Measurements from ENCODE around the gene NRSN2.
A peak's percentile ranks its signal among the peaks of the same experiment; 100 is the strongest.

Gene NRSN2

DNA sequence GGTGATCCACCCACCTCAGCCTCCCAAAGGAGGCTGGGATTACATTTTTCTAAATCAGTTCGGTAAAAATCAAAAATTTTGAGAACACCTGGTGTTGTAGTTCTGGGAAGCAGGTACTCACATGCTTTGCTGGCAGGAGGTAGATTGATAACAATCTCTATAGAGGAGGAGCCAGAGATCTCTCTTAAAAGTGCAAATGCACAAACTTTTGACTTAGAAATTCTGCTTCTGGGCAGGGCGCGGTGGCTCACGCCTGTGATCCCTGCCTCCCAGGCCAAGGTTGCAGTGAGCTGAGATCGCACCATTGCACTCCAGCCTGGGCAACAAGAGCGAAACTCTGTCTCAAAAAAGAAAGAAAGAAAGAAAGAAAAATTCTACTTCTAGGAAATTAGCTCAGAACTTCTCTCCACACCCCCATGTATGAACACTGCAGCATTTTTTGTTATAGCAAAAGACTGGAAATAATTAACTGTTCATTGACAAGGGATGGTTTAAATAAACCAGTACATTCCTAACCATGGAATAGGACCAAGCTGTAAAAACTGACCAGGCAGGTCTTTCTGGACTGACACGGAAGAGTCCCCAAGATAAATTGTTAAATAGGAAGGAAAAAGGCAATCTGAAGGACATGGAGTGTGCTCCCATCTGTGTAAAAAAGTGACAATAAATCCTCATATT is 19.3 kb downstream of the NRSN2 start:
- Histone ChIP-seq H3K9me3 (ENCODE audit: insufficient read depth, low read depth, low read length) (peaks cover 2% of the 10 kb centered on the region), H3K27ac (ENCODE audit: low read depth, low read length) (peak overlapping the region; percentile 66), H3K4me3 (ENCODE audit: low read depth, low read length) (no peak overlapping the region), H3K79me1 (ENCODE audit: low read length) (peaks cover 26% of the 10 kb centered on the region), H3K9ac (ENCODE audit: low read length) (no peak overlapping the region), H2BK120ac (ENCODE audit: insufficient read depth, low read length, poor library complexity) (no peak overlapping the region), H4K12ac (ENCODE audit: low read depth, low read length) (no peak overlapping the region), H2BK5ac (ENCODE audit: low read depth, low read length, poor library complexity) (no peak overlapping the region), H4K8ac (ENCODE audit: low read depth, low read length) (no peak overlapping the region), H3K4me2 (ENCODE audit: low read length) (peak overlapping the region; percentile 11), H4K91ac (ENCODE audit: low read depth, low read length) (no peak overlapping the region), H3K27me3 (ENCODE audit: insufficient read depth, low read length) (no peaks in the 10 kb centered on the region), H3K23ac (ENCODE audit: low read length) (no peak overlapping the region), H3K4me1 (ENCODE audit: control insufficient read depth in 1 of 2, insufficient read depth in 2 of 2, low read length in 2 of 2) (peaks cover 30 to 37% of the 10 kb centered on the region in 2 experiments), H3K4ac (ENCODE audit: low read depth, low read length) (no peak overlapping the region), H2AFZ (ENCODE audit: insufficient read depth, low read length, poor library complexity) (no peak overlapping the region), H3K14ac (ENCODE audit: low read length) (no peak overlapping the region), H3K18ac (ENCODE audit: low read length) (no peak overlapping the region), H3K79me2 (ENCODE audit: control insufficient read depth, insufficient read depth, low read length, poor library complexity) (peaks cover 1% of the 10 kb centered on the region), H2BK12ac (ENCODE audit: low read length) (no peak overlapping the region), H3K36me3 (ENCODE audit: control insufficient read depth in 1 of 2, insufficient read depth in 2 of 2, low read length in 2 of 2) (no peaks in the 10 kb centered on the region), H2AK5ac (ENCODE audit: low read length) (no peak overlapping the region)
- peak; percentile 90 to 92 for DNase-seq
- WGBS (ENCODE audit: extremely low coverage, insufficient coverage, insufficient read length), result no CpG with 5 or more reads among the region's 7 CpGs

DNA sequence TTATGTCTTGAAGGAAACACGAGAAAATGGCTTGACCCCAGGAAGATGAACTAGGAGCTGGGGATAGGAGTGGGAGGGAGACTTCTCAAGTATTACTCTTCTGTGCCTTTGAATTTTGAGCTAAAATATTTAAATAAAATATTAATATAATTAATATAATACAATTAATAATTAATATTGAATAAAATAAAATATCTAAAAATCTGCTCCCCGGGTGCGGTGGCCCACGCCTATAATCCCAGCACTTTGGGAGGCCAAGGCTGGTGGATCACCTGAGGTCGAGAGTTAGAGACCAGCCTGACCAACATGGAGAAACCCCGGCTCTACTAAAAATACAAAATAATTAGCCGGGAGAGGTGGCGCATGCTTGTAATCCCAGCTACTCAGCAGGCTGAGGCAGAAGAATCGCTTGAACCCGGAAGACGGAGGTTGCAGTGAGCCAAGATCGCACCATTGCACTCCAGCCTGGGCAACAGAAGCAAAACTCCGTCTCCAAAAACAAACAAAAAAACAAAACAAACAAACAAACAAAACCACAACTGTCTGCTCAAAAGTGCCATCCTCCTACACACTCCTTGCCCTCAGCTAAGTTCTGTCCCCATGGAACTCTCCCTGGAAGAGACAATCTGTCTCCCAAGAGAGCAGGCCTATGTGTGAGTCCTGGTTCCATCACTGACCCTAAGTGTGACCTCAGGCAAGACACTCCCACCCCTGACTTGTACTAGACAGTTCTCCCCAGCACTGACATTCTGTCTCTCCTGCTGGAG is 20.0 kb downstream of the NRSN2 start:
- Histone ChIP-seq H3K4ac (ENCODE audit: low read depth, low read length) (no peak overlapping the region), H3K4me2 (ENCODE audit: low read length) (peak overlapping the region; percentile 11), H3K4me1 (ENCODE audit: control insufficient read depth in 1 of 2, insufficient read depth in 2 of 2, low read length in 2 of 2) (peaks cover 36 to 44% of the 10 kb centered on the region in 2 experiments)

GRCh38 chr20:367486-367887 is 20.6 kb downstream of the NRSN2 start:
- Histone ChIP-seq H3K9me3 (ENCODE audit: insufficient read depth, low read depth, low read length) (peaks cover 2% of the 10 kb centered on the region), H3K4ac (ENCODE audit: low read depth, low read length) (no peak overlapping the region), H4K91ac (ENCODE audit: low read depth, low read length) (peak overlapping the region; percentile 71), H2BK12ac (ENCODE audit: low read length) (peak overlapping the region; percentile 83), H2AK5ac (ENCODE audit: low read length) (peak overlapping the region; percentile 38), H3K9ac (ENCODE audit: low read length) (no peak overlapping the region), H3K27ac (ENCODE audit: low read depth, low read length) (peak overlapping the region; percentile 51), H3K23ac (ENCODE audit: low read length) (no peak overlapping the region), H4K12ac (ENCODE audit: low read depth, low read length) (no peak overlapping the region), H3K79me1 (ENCODE audit: low read length) (peaks cover 36% of the 10 kb centered on the region), H3K4me1 (ENCODE audit: control insufficient read depth in 1 of 2, insufficient read depth in 2 of 2, low read length in 2 of 2) (peaks cover 41 to 49% of the 10 kb centered on the region in 2 experiments), H3K18ac (ENCODE audit: low read length) (no peak overlapping the region), H2BK5ac (ENCODE audit: low read depth, low read length, poor library complexity) (no peak overlapping the region), H4K8ac (ENCODE audit: low read depth, low read length) (no peak overlapping the region), H3K36me3 (ENCODE audit: control insufficient read depth in 1 of 2, insufficient read depth in 2 of 2, low read length in 2 of 2) (no peaks in the 10 kb centered on the region), H2BK120ac (ENCODE audit: insufficient read depth, low read length, poor library complexity) (peak overlapping the region; percentile 35), H3K4me3 (ENCODE audit: low read depth, low read length) (no peak overlapping the region), H3K14ac (ENCODE audit: low read length) (no peak overlapping the region), H3K4me2 (ENCODE audit: low read length) (no peak overlapping the region), H2AFZ (ENCODE audit: insufficient read depth, low read length, poor library complexity) (no peak overlapping the region), H3K27me3 (ENCODE audit: insufficient read depth, low read length) (no peaks in the 10 kb centered on the region), H3K79me2 (ENCODE audit: control insufficient read depth, insufficient read depth, low read length, poor library complexity) (peaks cover 1% of the 10 kb centered on the region)
- WGBS (ENCODE audit: extremely low coverage, insufficient coverage, insufficient read length), result no CpG with 5 or more reads among the region's 8 CpGs
- DNase-seq, result no peak

More for the DNA sequence above, 20.0 kb downstream of the NRSN2 start:
- Histone ChIP-seq H3K14ac (ENCODE audit: low read length) (no peak overlapping the region), H3K79me1 (ENCODE audit: low read length) (peaks cover 32% of the 10 kb centered on the region), H3K9ac (ENCODE audit: low read length) (no peak overlapping the region), H4K12ac (ENCODE audit: low read depth, low read length) (no peak overlapping the region), H3K36me3 (ENCODE audit: control insufficient read depth in 1 of 2, insufficient read depth in 2 of 2, low read length in 2 of 2) (no peaks in the 10 kb centered on the region), H2BK12ac (ENCODE audit: low read length) (peak overlapping the region; percentile 83), H2BK5ac (ENCODE audit: low read depth, low read length, poor library complexity) (peak overlapping the region; percentile 29), H2AFZ (ENCODE audit: insufficient read depth, low read length, poor library complexity) (no peak overlapping the region), H3K4me3 (ENCODE audit: low read depth, low read length) (no peak overlapping the region), H4K8ac (ENCODE audit: low read depth, low read length) (no peak overlapping the region), H2AK5ac (ENCODE audit: low read length) (no peak overlapping the region), H4K91ac (ENCODE audit: low read depth, low read length) (peak overlapping the region; percentile 71), H3K9me3 (ENCODE audit: insufficient read depth, low read depth, low read length) (peaks cover 2% of the 10 kb centered on the region), H3K79me2 (ENCODE audit: control insufficient read depth, insufficient read depth, low read length, poor library complexity) (peaks cover 1% of the 10 kb centered on the region), H3K18ac (ENCODE audit: low read length) (no peak overlapping the region), H3K27me3 (ENCODE audit: insufficient read depth, low read length) (no peaks in the 10 kb centered on the region), H2BK120ac (ENCODE audit: insufficient read depth, low read length, poor library complexity) (peak overlapping the region; percentile 13), H3K23ac (ENCODE audit: low read length) (no peak overlapping the region), H3K27ac (ENCODE audit: low read depth, low read length) (peak overlapping the region; percentile 66)
- WGBS (ENCODE audit: extremely low coverage, insufficient coverage, insufficient read length), result no CpG with 5 or more reads among the region's 13 CpGs
- DNase-seq, result no peak

DNA sequence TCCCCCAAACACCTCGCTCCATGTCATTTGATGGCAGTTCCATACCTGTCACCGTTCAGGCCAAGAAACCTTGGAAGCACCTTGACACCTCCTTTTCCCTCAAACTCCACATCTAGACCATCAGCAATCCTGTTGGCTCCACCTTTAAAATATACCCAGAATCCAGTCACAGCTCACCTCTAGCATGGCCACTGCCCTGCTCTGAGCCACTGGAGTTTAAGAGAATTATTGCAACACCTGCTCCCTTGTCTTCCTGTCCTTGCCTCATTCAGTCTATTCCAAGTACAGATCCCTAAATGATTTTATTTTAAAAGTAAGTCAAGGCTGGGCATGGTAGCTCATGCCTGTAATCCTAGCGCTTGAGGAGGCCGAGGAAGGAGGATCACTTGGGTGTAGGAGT is 22.0 kb downstream of the NRSN2 start:
- Histone ChIP-seq H3K4me2 (ENCODE audit: low read length) (no peak overlapping the region), H3K9ac (ENCODE audit: low read length) (no peak overlapping the region), H2BK5ac (ENCODE audit: low read depth, low read length, poor library complexity) (no peak overlapping the region), H3K14ac (ENCODE audit: low read length) (no peak overlapping the region), H2AFZ (ENCODE audit: insufficient read depth, low read length, poor library complexity) (no peak overlapping the region), H3K27ac (ENCODE audit: low read depth, low read length) (no peak overlapping the region), H3K36me3 (ENCODE audit: control insufficient read depth in 1 of 2, insufficient read depth in 2 of 2, low read length in 2 of 2) (no peaks in the 10 kb centered on the region), H3K9me3 (ENCODE audit: insufficient read depth, low read depth, low read length) (no peaks in the 10 kb centered on the region), H2BK12ac (ENCODE audit: low read length) (no peak overlapping the region), H3K18ac (ENCODE audit: low read length) (no peak overlapping the region), H3K4me3 (ENCODE audit: low read depth, low read length) (no peak overlapping the region), H2BK120ac (ENCODE audit: insufficient read depth, low read length, poor library complexity) (no peak overlapping the region), H4K12ac (ENCODE audit: low read depth, low read length) (no peak overlapping the region), H3K4me1 (ENCODE audit: control insufficient read depth in 1 of 2, insufficient read depth in 2 of 2, low read length in 2 of 2) (peaks cover 42 to 55% of the 10 kb centered on the region in 2 experiments), H3K4ac (ENCODE audit: low read depth, low read length) (no peak overlapping the region), H3K23ac (ENCODE audit: low read length) (no peak overlapping the region), H4K8ac (ENCODE audit: low read depth, low read length) (no peak overlapping the region), H3K79me2 (ENCODE audit: control insufficient read depth, insufficient read depth, low read length, poor library complexity) (peaks cover 1% of the 10 kb centered on the region), H3K27me3 (ENCODE audit: insufficient read depth, low read length) (no peaks in the 10 kb centered on the region), H2AK5ac (ENCODE audit: low read length) (peak overlapping the region; percentile 0), H4K91ac (ENCODE audit: low read depth, low read length) (peak overlapping the region; percentile 10), H3K79me1 (ENCODE audit: low read length) (peaks cover 39% of the 10 kb centered on the region)
- no CpG with 5 or more reads among the region's 4 CpGs for WGBS (ENCODE audit: extremely low coverage, insufficient coverage, insufficient read length)
- DNase-seq, result no peak

All from trophoblast cell (in vitro differentiated cells and primary cell).